B cell (primary cell): ENCODE results near the gene LIPE. TPM values are rescaled to one million over a fixed set of nuclear protein-coding genes. Genes with fewer than 3 reads are reported as not detected.

Experiments
- ATAC-seq: fragments of 200-7000 bp; cut with Tn5 transposase; one replicate; pipeline ENCODE4 v1.10.0; 2021; ENCODE audit warnings: low read depth, mild to moderate bottlenecking, moderate number of reproducible peaks, moderate library complexity
- CTCF ChIA-PET: fragments of 350-600 bp; sonication (Branson Sonifier 250); formaldehyde crosslinking; loops from one replicate; lab custom pipeline; 2021; ENCODE audit warnings: antibody characterized with exemption, inconsistent platforms; lab: Charles Lee
- POLR2A ChIA-PET: fragments of 350-600 bp; sonication (Branson Sonifier 250); formaldehyde crosslinking; loops from one replicate; lab custom pipeline; 2021; ENCODE audit warnings: antibody characterized with exemption; lab: Charles Lee
- DNase-seq: peaks from one replicate; pipeline ENCODE4 v3.0.0; 2013
- H2AFZ ChIP-seq: 2 replicates; pipeline ENCODE4 v1.6.1; 2012; ENCODE audit warnings: mild to moderate bottlenecking, low read depth, low read length; ENCODE audit not compliant: insufficient read depth, poor library complexity, severe bottlenecking
- H3K27ac ChIP-seq, 2 donors: 1 replicate in 1 of 2; 2 replicates in 1 of 2; pipeline ENCODE4 v1.5.1; 2012 to 2013; ENCODE audit warnings: low read length in 2 of 2, mild to moderate bottlenecking in 2 of 2, moderate library complexity in 1 of 2
- H3K27me3 ChIP-seq, 4 experiments: fragments of 200-600 bp in 1 of 4; sonication (generic) in 1 of 4; replicated peaks in 1 of 4; 1 replicate in 2 of 4; 2 replicates in 2 of 4; pipeline versions ENCODE4 v1.6.1 to v1.7.0; 2013 to 2016; ENCODE audit warnings: low read length in 3 of 4, mild to moderate bottlenecking in 2 of 4, mixed read lengths in 1 of 4, moderate library complexity in 1 of 4; ENCODE audit not compliant: insufficient read depth in 4 of 4, control insufficient read depth in 3 of 4; ENCODE audit errors: control extremely low read depth in 1 of 4
- H3K36me3 ChIP-seq, 2 experiments: replicated peaks in 1 of 2; 1 replicate in 1 of 2; 2 replicates in 1 of 2; pipeline versions ENCODE4 v1.6.1 to v1.7.1; 2013; ENCODE audit warnings: low read length in 1 of 2; ENCODE audit not compliant: insufficient read depth in 2 of 2, control insufficient read depth in 1 of 2; ENCODE audit errors: control extremely low read depth in 1 of 2, extremely low read depth in 1 of 2
- H3K4me1 ChIP-seq, 2 donors: fragments of 200-600 bp in 1 of 2; sonication (generic) in 1 of 2; 1 replicate in 1 of 2; 2 replicates in 1 of 2; pipeline versions ENCODE4 v1.5.1 to v1.6.1; 2013 to 2017; ENCODE audit warnings: low read length in 2 of 2; ENCODE audit not compliant: control insufficient read depth in 2 of 2, insufficient read depth in 2 of 2
- H3K4me2 ChIP-seq: replicated peaks from 2 replicates; pipeline ENCODE3; 2012; ENCODE audit warnings: mild to moderate bottlenecking, low read depth, low read length; ENCODE audit not compliant: poor library complexity, severe bottlenecking
- H3K4me3 ChIP-seq, 5 experiments: fragments of 200-600 bp in 1 of 5; sonication (generic) in 1 of 5; 1 replicate in 3 of 5; 2 replicates in 2 of 5; pipeline versions ENCODE4 v1.5.1 to v1.7.0; 2011 to 2016; ENCODE audit warnings: low read length in 4 of 5, mild to moderate bottlenecking in 4 of 5, low read depth in 2 of 5, control low read depth in 1 of 5, moderate library complexity in 1 of 5; ENCODE audit not compliant: insufficient read depth in 1 of 5; ENCODE audit errors: control extremely low read depth in 1 of 5, extremely low read depth in 1 of 5
- H3K79me2 ChIP-seq: fragments of 200-600 bp; sonication (generic); one replicate; pipeline ENCODE4 v1.6.0; 2016; ENCODE audit warnings: low read length; ENCODE audit not compliant: control insufficient read depth, insufficient read depth
- H3K9ac ChIP-seq: fragments of 200-600 bp; sonication (generic); 2 replicates; pipeline ENCODE4 v1.6.1; 2017; ENCODE audit warnings: mild to moderate bottlenecking, low read length, moderate library complexity
- H3K9me3 ChIP-seq, 3 donors: one replicate each; pipeline versions ENCODE4 v1.6.1 to v1.7.1; 2013; ENCODE audit warnings: low read length in 2 of 3; ENCODE audit not compliant: control insufficient read depth in 2 of 3, insufficient read depth in 1 of 3; ENCODE audit errors: control extremely low read depth in 1 of 3
- H4K20me1 ChIP-seq: 2 replicates; pipeline ENCODE4 v1.6.0; 2012; ENCODE audit warnings: mild to moderate bottlenecking, low read length; ENCODE audit not compliant: insufficient read depth, control insufficient read depth, poor library complexity, severe bottlenecking
- H3K27ac Mint-ChIP-seq: one replicate; pipeline ENCODE4 v1.8.0; 2021; ENCODE audit warnings: mixed read lengths
- H3K27me3 Mint-ChIP-seq: one replicate; pipeline ENCODE4 v1.8.0; 2021; ENCODE audit warnings: mixed read lengths
- H3K4me1 Mint-ChIP-seq: one replicate; pipeline ENCODE4 v1.8.0; 2021; ENCODE audit warnings: mixed read lengths
- H3K4me3 Mint-ChIP-seq: one replicate; pipeline ENCODE4 v1.8.0; 2021; ENCODE audit warnings: mixed read lengths
- H3K9me3 Mint-ChIP-seq: one replicate; pipeline ENCODE4 v1.8.0; 2022; ENCODE audit warnings: mixed read lengths; ENCODE audit not compliant: insufficient read depth
- EZH2 ChIP-seq: IDR thresholded peaks from 2 replicates; pipeline ENCODE4 v1.6.1; 2012; ENCODE audit warnings: borderline replicate concordance, low read depth, mild to moderate bottlenecking, moderate library complexity, low read length; ENCODE audit not compliant: insufficient read depth, poor library complexity, severe bottlenecking
- WGBS: methylation state at CpG from one replicate; pipeline ENCODE4 v1.1.5; 2013; ENCODE audit warnings: missing lambda C conversion rate; ENCODE audit not compliant: insufficient coverage; 5-methylcytosine and 5-hydroxymethylcytosine counted together
- intact Hi-C: fragments of 100-400 bp; cut with micrococcal nuclease; formaldehyde crosslinking; loops from one replicate; pipeline ENCODE4 v1.10.0; 2022
- polyA plus RNA-seq: library from polyadenylated mRNA; depleted of rRNA; stranded (reverse); fragments of >200 nt; gene quantifications from 2 replicates; pipeline ENCODE4 v1.2.3, GENCODE V29; 2012
- total RNA-seq, 2 donors: library from RNA; stranded (reverse); fragments of 120-200 nt in 1 of 2; gene quantifications; 1 replicate in 1 of 2; 2 replicates in 1 of 2; pipeline versions ENCODE4 v1.2.3 to v1.2.4, GENCODE V29; 2013 to 2022
- TF ChIP-seq, protein P1 (sequence below): fragments of 200-600 bp; IDR thresholded peaks from one replicate; pipeline ENCODE4 v1.8.0; 2022; ENCODE audit warnings: antibody characterized with exemption, mild to moderate bottlenecking

The LIPE gene
- total and polyA plus RNA-seq, 2 donors (not counting 1 experiment from before 2014, with no cell fraction given), result 46.9 to 49.4 TPM

DNA sequence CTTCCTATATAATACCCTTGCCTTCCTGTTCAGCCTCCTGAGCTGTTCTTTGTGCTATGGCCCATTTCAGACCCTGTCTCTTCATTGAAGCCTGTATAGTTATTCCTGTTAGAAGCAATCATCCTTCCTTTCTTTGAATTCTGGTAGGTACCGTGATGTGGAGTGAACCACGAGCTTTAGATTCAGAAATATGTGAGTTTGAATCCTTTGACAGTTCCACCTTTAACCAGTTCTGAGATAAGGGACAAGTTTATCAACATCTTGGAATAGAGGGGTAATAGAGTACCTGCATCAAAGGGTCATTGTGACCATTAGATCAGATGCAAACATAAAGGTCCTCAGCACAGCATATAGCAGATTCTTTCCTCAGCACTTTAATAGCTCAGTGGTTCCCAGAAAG lies 27.9 kb upstream of the LIPE start:
- intact Hi-C loops, result no loop called here
- no peak overlapping the region for H3K27ac Mint-ChIP-seq

DNA sequence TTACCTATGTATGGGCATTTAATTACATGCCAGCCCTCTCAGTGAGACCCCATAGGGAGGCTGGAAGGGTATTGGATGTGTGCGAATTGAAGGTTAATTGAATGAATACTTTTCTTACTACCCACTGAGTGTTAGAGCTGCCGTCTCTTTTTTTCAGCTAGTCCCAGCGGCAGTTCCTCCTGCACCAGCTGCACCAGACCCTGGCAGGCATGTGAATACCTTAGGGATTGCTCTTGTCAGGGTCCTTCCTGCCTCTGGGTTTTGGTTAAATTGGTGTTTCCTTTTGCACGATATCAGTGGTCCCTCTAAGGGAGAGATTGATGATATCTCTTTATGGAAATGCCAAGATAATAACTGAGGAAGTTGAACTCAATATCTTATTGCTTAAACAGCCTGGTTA lies 25.4 kb upstream of the LIPE start:
- no CpG with 5 or more reads among the region's 4 CpGs for WGBS
- POLR2A ChIA-PET, result interaction anchor here (2.9 kb wide), 1 partner anchor 76 kb away, joined by 10 read pairs; the partner anchor contains the start of gene CEACAM1
- ATAC-seq, result no peak

More for the DNA sequence above, 27.9 kb upstream of the LIPE start:
- H3K27ac ChIP-seq, result no peak overlapping the region
- no peaks in the 10 kb centered on the region for H3K36me3 ChIP-seq
- no peak overlapping the region for H2AFZ ChIP-seq
- Mint-ChIP-seq H3K4me3 (no peak overlapping the region), H3K4me1 (peaks cover 20% of the 10 kb centered on the region), H3K27me3 (peaks cover 6% of the 10 kb centered on the region), H3K9me3 (no peaks in the 10 kb centered on the region)
- H3K4me1 ChIP-seq, result peaks cover 24 to 25% of the 10 kb centered on the region in 2 donors
- H3K9me3 ChIP-seq, result no peaks in the 10 kb centered on the region
- H3K4me3 ChIP-seq, result no peak overlapping the region
- ChIA-PET POLR2A (no interaction called here), CTCF (interaction anchor here (0.5 to 12.9 kb wide), 9 partner anchors 9 to 142 kb away, joined by 3 to 348 read pairs (median 4); partner anchors contain the start of genes CEACAM1 and CXCL17)
- ATAC-seq (no peak), DNase-seq (no peak)
- H3K79me2 ChIP-seq, result no peaks in the 10 kb centered on the region
- peaks cover 0 to 3% (median 0%) of the 10 kb centered on the region in 4 experiments for H3K27me3 ChIP-seq
- H3K4me2 ChIP-seq, result no peak overlapping the region
- WGBS, result no CpG with 5 or more reads among the region's 2 CpGs
- no peak for TF ChIP-seq EZH2
- TF ChIP-seq, protein P1, sequence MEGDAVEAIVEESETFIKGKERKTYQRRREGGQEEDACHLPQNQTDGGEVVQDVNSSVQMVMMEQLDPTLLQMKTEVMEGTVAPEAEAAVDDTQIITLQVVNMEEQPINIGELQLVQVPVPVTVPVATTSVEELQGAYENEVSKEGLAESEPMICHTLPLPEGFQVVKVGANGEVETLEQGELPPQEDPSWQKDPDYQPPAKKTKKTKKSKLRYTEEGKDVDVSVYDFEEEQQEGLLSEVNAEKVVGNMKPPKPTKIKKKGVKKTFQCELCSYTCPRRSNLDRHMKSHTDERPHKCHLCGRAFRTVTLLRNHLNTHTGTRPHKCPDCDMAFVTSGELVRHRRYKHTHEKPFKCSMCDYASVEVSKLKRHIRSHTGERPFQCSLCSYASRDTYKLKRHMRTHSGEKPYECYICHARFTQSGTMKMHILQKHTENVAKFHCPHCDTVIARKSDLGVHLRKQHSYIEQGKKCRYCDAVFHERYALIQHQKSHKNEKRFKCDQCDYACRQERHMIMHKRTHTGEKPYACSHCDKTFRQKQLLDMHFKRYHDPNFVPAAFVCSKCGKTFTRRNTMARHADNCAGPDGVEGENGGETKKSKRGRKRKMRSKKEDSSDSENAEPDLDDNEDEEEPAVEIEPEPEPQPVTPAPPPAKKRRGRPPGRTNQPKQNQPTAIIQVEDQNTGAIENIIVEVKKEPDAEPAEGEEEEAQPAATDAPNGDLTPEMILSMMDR, result no peak
- H4K20me1 ChIP-seq, result no peaks in the 10 kb centered on the region
- H3K9ac ChIP-seq, result no peak overlapping the region

More for the DNA sequence above, 25.4 kb upstream of the LIPE start:
- peaks cover 6% of the 10 kb centered on the region for H3K27me3 Mint-ChIP-seq
- Histone ChIP-seq H3K9me3 (no peaks in the 10 kb centered on the region), H3K27ac (no peak overlapping the region), H3K4me1 (peaks cover 25 to 26% of the 10 kb centered on the region in 2 donors), H3K4me2 (no peak overlapping the region), H2AFZ (no peak overlapping the region), H3K9ac (no peak overlapping the region), H4K20me1 (no peaks in the 10 kb centered on the region), H3K4me3 (no peak overlapping the region), H3K27me3 (peaks cover 0 to 3% (median 0%) of the 10 kb centered on the region in 4 experiments), H3K36me3 (no peaks in the 10 kb centered on the region), H3K79me2 (no peaks in the 10 kb centered on the region)
- DNase-seq, result no peak
- peaks cover 20% of the 10 kb centered on the region for H3K4me1 Mint-ChIP-seq
- H3K9me3 Mint-ChIP-seq, result no peaks in the 10 kb centered on the region
- intact Hi-C loops, result loop anchor here (5.0 kb wide), 1 partner anchor 45 kb away; no protein-coding TSS in a partner anchor
- H3K4me3 Mint-ChIP-seq, result no peak overlapping the region
- TF ChIP-seq, protein P1, result no peak
- no peak for TF ChIP-seq EZH2
- CTCF ChIA-PET, result interaction anchor here (0.7 to 12.9 kb wide), 8 partner anchors 11 to 376 kb away, joined by 3 to 348 read pairs (median 14); partner anchors contain the start of gene CEACAM1
- no peak overlapping the region for H3K27ac Mint-ChIP-seq
